Activated CD4-positive, alpha-beta T cell treated with anti-CD3 and anti-CD28 coated beads for 36 hours (primary cell): ENCODE measurements around the gene CHD2. TPM values are rescaled to one million over a fixed set of nuclear protein-coding genes. Genes with fewer than 3 reads are reported as not detected.
A peak's percentile ranks its signal among the peaks of the same experiment; 100 is the strongest.

ENCODE experiments used
- ATAC-seq: fragments of 200-7000 bp; cut with Tn5 transposase; one replicate; pipeline ENCODE4 v1.10.0; 2021; ENCODE audit warnings: mild to moderate bottlenecking, moderate library complexity
- CTCF ChIA-PET: fragments of 350-600 bp; sonication (Branson Sonifier 250); formaldehyde crosslinking; loops from one replicate; lab custom pipeline; 2021; ENCODE audit warnings: antibody characterized with exemption; lab: Charles Lee
- POLR2A ChIA-PET: fragments of 350-600 bp; sonication (Branson Sonifier 250); formaldehyde crosslinking; loops from one replicate; lab custom pipeline; 2021; ENCODE audit warnings: antibody characterized with exemption, inconsistent platforms; lab: Charles Lee
- DNase-seq: peaks from one replicate; pipeline ENCODE4 v3.0.0-alpha.2; 2020
- H3K27ac Mint-ChIP-seq: one replicate; pipeline ENCODE4 v1.8.0; 2021; ENCODE audit warnings: mixed read lengths
- H3K27me3 Mint-ChIP-seq: one replicate; pipeline ENCODE4 v1.8.0; 2021; ENCODE audit warnings: mixed read lengths
- H3K36me3 Mint-ChIP-seq: one replicate; pipeline ENCODE4 v1.8.0; 2021; ENCODE audit warnings: low read depth, mixed read lengths
- H3K4me1 Mint-ChIP-seq: one replicate; pipeline ENCODE4 v1.8.0; 2021; ENCODE audit warnings: mixed read lengths
- H3K4me3 Mint-ChIP-seq: one replicate; pipeline ENCODE4 v1.8.0; 2021; ENCODE audit warnings: mild to moderate bottlenecking, moderate library complexity, mixed read lengths
- H3K9me3 Mint-ChIP-seq: one replicate; pipeline ENCODE4 v1.8.0; 2021; ENCODE audit warnings: low read depth, mixed read lengths
- intact Hi-C, 2 experiments: fragments of 100-400 bp; cut with DNase I in 1 of 2; cut with micrococcal nuclease in 1 of 2; formaldehyde crosslinking; loops; one replicate each; pipeline versions ENCODE4 v1.14.2 to v1.15.1; 2022 to 2024; cut with DNase I, micrococcal nuclease
- total RNA-seq, 2 experiments: library from RNA; stranded (reverse); gene quantifications; one replicate each; pipeline ENCODE4 v1.2.3, GENCODE V29; 2021

Gene CHD2
- total RNA-seq, 2 experiments from 2014 or later: 118 to 149 TPM

- Mint-ChIP-seq H3K4me3 (no peak overlapping the region), H3K4me1 (peaks cover 81% of the 10 kb centered on the region), H3K9me3 (no peaks in the 10 kb centered on the region), H3K27me3 (no peaks in the 10 kb centered on the region), H3K36me3 (peaks cover 79% of the 10 kb centered on the region), H3K27ac (no peak overlapping the region)
- ATAC-seq (no peak), DNase-seq (no peak)
- ChIA-PET POLR2A (interaction anchor here (1.3 kb wide), 1 partner anchor 9 kb away, joined by 3 read pairs; no protein-coding TSS in a partner anchor), CTCF (interaction anchor here (0.6 to 2.9 kb wide), 13 partner anchors 9 to 129 kb away, joined by 3 to 14 read pairs (median 3); no protein-coding TSS in a partner anchor)
- intact Hi-C loops: loop anchor here in 1 of 2 experiments (10.0 kb wide), 1 partner anchor 89 kb away; no protein-coding TSS in a partner anchor
These were observed 25.3 kb downstream of the CHD2 start for GRCh38 chr15:92925454-92925853.

- no peaks in the 10 kb centered on the region for H3K27me3 Mint-ChIP-seq
These were observed 28.2 kb downstream of the CHD2 start for GRCh38 chr15:92928225-92928750.

GRCh38 chr15:92929002-92929401 is 28.9 kb downstream of the CHD2 start:
- POLR2A ChIA-PET: no interaction called here
- H3K9me3 Mint-ChIP-seq: no peaks in the 10 kb centered on the region
- peak overlapping the region; percentile 75 for H3K27ac Mint-ChIP-seq
- CTCF ChIA-PET: interaction anchor here (0.5 to 4.6 kb wide), 9 partner anchors 10 to 564 kb away, joined by 3 to 26 read pairs (median 3); no protein-coding TSS in a partner anchor
- H3K4me3 Mint-ChIP-seq: no peak overlapping the region
- H3K36me3 Mint-ChIP-seq: peaks cover 78% of the 10 kb centered on the region
- DNase-seq (no peak), ATAC-seq (no peak)
- intact Hi-C loops: loop anchor here in 1 of 2 experiments (10.0 kb wide), 1 partner anchor 86 kb away; no protein-coding TSS in a partner anchor
- peaks cover 53% of the 10 kb centered on the region for H3K4me1 Mint-ChIP-seq
- no peaks in the 10 kb centered on the region for H3K27me3 Mint-ChIP-seq

More at GRCh38 chr15:92928225-92928750, 28.2 kb downstream of the CHD2 start:
- ChIA-PET POLR2A (no interaction called here), CTCF (interaction anchor here (0.6 to 4.6 kb wide), 9 partner anchors 10 to 129 kb away, joined by 3 to 26 read pairs (median 3); no protein-coding TSS in a partner anchor)
- Mint-ChIP-seq H3K9me3 (no peaks in the 10 kb centered on the region), H3K4me1 (peaks cover 56% of the 10 kb centered on the region), H3K36me3 (peaks cover 76% of the 10 kb centered on the region), H3K27ac (peak overlapping the region; percentile 75), H3K4me3 (no peak overlapping the region)
- ATAC-seq (peak; percentile 37), DNase-seq (no peak)
- intact Hi-C loops: loop anchor here in 1 of 2 experiments (10.0 kb wide), 1 partner anchor 87 kb away; no protein-coding TSS in a partner anchor

- Mint-ChIP-seq H3K36me3 (peaks cover 77% of the 10 kb centered on the region), H3K27ac (no peak overlapping the region)
- intact Hi-C loops: no loop called here
These were observed 30.0 kb downstream of the CHD2 start for GRCh38 chr15:92930054-92930621.

GRCh38 chr15:92930776-92931175 is 30.7 kb downstream of the CHD2 start:
- ATAC-seq (no peak), DNase-seq (no peak)
- peak overlapping the region; percentile 7 for H3K27ac Mint-ChIP-seq
- peaks cover 52% of the 10 kb centered on the region for H3K4me1 Mint-ChIP-seq
- no peak overlapping the region for H3K4me3 Mint-ChIP-seq
- ChIA-PET CTCF (interaction anchor here (0.5 to 4.6 kb wide), 6 partner anchors 8 to 1912 kb away, joined by 3 to 26 read pairs (median 3); no protein-coding TSS in a partner anchor), POLR2A (no interaction called here)
- peaks cover 77% of the 10 kb centered on the region for H3K36me3 Mint-ChIP-seq
- no peaks in the 10 kb centered on the region for H3K9me3 Mint-ChIP-seq
- intact Hi-C loops: no loop called here
- H3K27me3 Mint-ChIP-seq: no peaks in the 10 kb centered on the region

More at GRCh38 chr15:92930054-92930621, 30.0 kb downstream of the CHD2 start:
- peaks cover 51% of the 10 kb centered on the region for H3K4me1 Mint-ChIP-seq
- ChIA-PET CTCF (interaction anchor here (0.6 to 4.6 kb wide), 5 partner anchors 9 to 1913 kb away, joined by 3 to 26 read pairs (median 3); no protein-coding TSS in a partner anchor), POLR2A (no interaction called here)
- no peak for DNase-seq
- no peaks in the 10 kb centered on the region for H3K9me3 Mint-ChIP-seq
- ATAC-seq: no peak
- no peak overlapping the region for H3K4me3 Mint-ChIP-seq
- H3K27me3 Mint-ChIP-seq: no peaks in the 10 kb centered on the region

GRCh38 chr15:92932946-92933649 is 33.0 kb downstream of the CHD2 start:
- Mint-ChIP-seq H3K36me3 (peaks cover 72% of the 10 kb centered on the region), H3K27ac (no peak overlapping the region), H3K9me3 (no peaks in the 10 kb centered on the region), H3K4me1 (peaks cover 46% of the 10 kb centered on the region), H3K27me3 (no peaks in the 10 kb centered on the region), H3K4me3 (no peak overlapping the region)
- intact Hi-C loops: no loop called here
- ATAC-seq (no peak), DNase-seq (no peak)
- ChIA-PET CTCF (interaction anchor here (1.2 to 2.1 kb wide), 4 partner anchors 10 to 136 kb away, joined by 3 to 13 read pairs (median 8); no protein-coding TSS in a partner anchor), POLR2A (interaction anchor here (0.6 to 1.0 kb wide), 2 partner anchors 12 to 55 kb away, joined by 5 to 8 read pairs; no protein-coding TSS in a partner anchor)

- no peak for DNase-seq
- ATAC-seq: no peak
- Mint-ChIP-seq H3K27me3 (no peaks in the 10 kb centered on the region), H3K4me1 (peaks cover 38% of the 10 kb centered on the region), H3K27ac (peak overlapping the region; percentile 22), H3K4me3 (no peak overlapping the region), H3K36me3 (peaks cover 69% of the 10 kb centered on the region), H3K9me3 (no peaks in the 10 kb centered on the region)
- intact Hi-C loops: no loop called here
- ChIA-PET CTCF (interaction anchor here (0.9 to 2.1 kb wide), 5 partner anchors 9 to 136 kb away, joined by 3 to 13 read pairs (median 7); no protein-coding TSS in a partner anchor), POLR2A (no interaction called here)
These were observed 33.7 kb downstream of the CHD2 start for GRCh38 chr15:92933831-92934230.

- intact Hi-C loops: no loop called here
- DNase-seq: no peak
- Mint-ChIP-seq H3K27me3 (no peaks in the 10 kb centered on the region), H3K9me3 (no peaks in the 10 kb centered on the region), H3K36me3 (peaks cover 73% of the 10 kb centered on the region), H3K27ac (peak overlapping the region; percentile 79), H3K4me3 (no peak overlapping the region), H3K4me1 (peaks cover 37% of the 10 kb centered on the region)
- no peak for ATAC-seq
- POLR2A ChIA-PET: no interaction called here
- CTCF ChIA-PET: interaction anchor here (0.6 to 1.8 kb wide), 3 partner anchors 8 to 19 kb away, joined by 3 to 13 read pairs (median 3); no protein-coding TSS in a partner anchor
These were observed 34.6 kb downstream of the CHD2 start for GRCh38 chr15:92934716-92935115.

- DNase-seq (no peak), ATAC-seq (no peak)
- CTCF ChIA-PET: interaction anchor here (0.7 to 2.0 kb wide), 6 partner anchors 11 to 128 kb away, joined by 3 to 8 read pairs (median 4); no protein-coding TSS in a partner anchor
- H3K27me3 Mint-ChIP-seq: no peaks in the 10 kb centered on the region
- H3K36me3 Mint-ChIP-seq: peaks cover 71% of the 10 kb centered on the region
- H3K4me1 Mint-ChIP-seq: peaks cover 37% of the 10 kb centered on the region
- H3K9me3 Mint-ChIP-seq: no peaks in the 10 kb centered on the region
- POLR2A ChIA-PET: interaction anchor here (0.6 kb wide), 1 partner anchor 127 kb away, joined by 3 read pairs; no protein-coding TSS in a partner anchor
- intact Hi-C loops: no loop called here
- H3K4me3 Mint-ChIP-seq: no peak overlapping the region
- peak overlapping the region; percentile 15 for H3K27ac Mint-ChIP-seq
These were observed 36.0 kb downstream of the CHD2 start for GRCh38 chr15:92936138-92936537.

- Mint-ChIP-seq H3K4me3 (no peak overlapping the region), H3K36me3 (peaks cover 72% of the 10 kb centered on the region), H3K9me3 (no peaks in the 10 kb centered on the region), H3K4me1 (peaks cover 43% of the 10 kb centered on the region), H3K27me3 (no peaks in the 10 kb centered on the region), H3K27ac (peak overlapping the region; percentile 25)
- intact Hi-C loops: no loop called here
- ChIA-PET POLR2A (interaction anchor here (0.6 kb wide), 1 partner anchor 127 kb away, joined by 3 read pairs; no protein-coding TSS in a partner anchor), CTCF (interaction anchor here (0.7 to 4.2 kb wide), 7 partner anchors 7 to 128 kb away, joined by 3 to 26 read pairs (median 4); no protein-coding TSS in a partner anchor)
- ATAC-seq: peak; percentile 37
- no peak for DNase-seq
These were observed 36.6 kb downstream of the CHD2 start for GRCh38 chr15:92936693-92937092.
